Activated naive CD4-positive, alpha-beta T cell treated with anti-CD3 and anti-CD28 coated beads, Interleukin-2, amount 50 U/mL, for 24 hours (primary cell): Measurements from ENCODE around the gene DIAPH3.

Experiments
- H3K27ac Mint-ChIP-seq: one replicate; pipeline ENCODE4 v1.8.0; 2021; ENCODE audit warnings: mild to moderate bottlenecking, mixed read lengths
- H3K27me3 Mint-ChIP-seq: one replicate; pipeline ENCODE4 v1.8.0; 2021; ENCODE audit warnings: mixed read lengths
- H3K36me3 Mint-ChIP-seq: one replicate; pipeline ENCODE4 v1.8.0; 2021; ENCODE audit warnings: mixed read lengths
- H3K4me1 Mint-ChIP-seq: one replicate; pipeline ENCODE4 v1.8.0; 2021; ENCODE audit warnings: mixed read lengths
- H3K4me3 Mint-ChIP-seq: one replicate; pipeline ENCODE4 v1.8.0; 2021; ENCODE audit warnings: mild to moderate bottlenecking, mixed read lengths
- H3K9me3 Mint-ChIP-seq: one replicate; pipeline ENCODE4 v1.8.0; 2021; ENCODE audit warnings: mixed read lengths

The DIAPH3 gene

GRCh38 chr13:59801107-59801880 is 362.4 kb downstream of the DIAPH3 start:
- Mint-ChIP-seq H3K27ac (no peak overlapping the region), H3K4me1 (no peaks in the 10 kb centered on the region), H3K4me3 (no peak overlapping the region), H3K27me3 (no peaks in the 10 kb centered on the region), H3K9me3 (no peaks in the 10 kb centered on the region), H3K36me3 (no peaks in the 10 kb centered on the region)

GRCh38 chr13:59793107-59793506 is 370.6 kb downstream of the DIAPH3 start:
- Mint-ChIP-seq H3K9me3 (no peaks in the 10 kb centered on the region), H3K27me3 (no peaks in the 10 kb centered on the region), H3K27ac (no peak overlapping the region), H3K4me1 (no peaks in the 10 kb centered on the region), H3K36me3 (no peaks in the 10 kb centered on the region), H3K4me3 (no peak overlapping the region)

- no peaks in the 10 kb centered on the region for H3K4me1 Mint-ChIP-seq
- no peaks in the 10 kb centered on the region for H3K27me3 Mint-ChIP-seq
- no peak overlapping the region for H3K4me3 Mint-ChIP-seq
- no peak overlapping the region for H3K27ac Mint-ChIP-seq
- no peaks in the 10 kb centered on the region for H3K9me3 Mint-ChIP-seq
- H3K36me3 Mint-ChIP-seq: no peaks in the 10 kb centered on the region
Measured at GRCh38 chr13:59790626-59791025, 373.1 kb downstream of the DIAPH3 start.

- Mint-ChIP-seq H3K27ac (no peak overlapping the region), H3K4me3 (no peak overlapping the region), H3K4me1 (no peaks in the 10 kb centered on the region), H3K9me3 (no peaks in the 10 kb centered on the region), H3K27me3 (no peaks in the 10 kb centered on the region), H3K36me3 (no peaks in the 10 kb centered on the region)
Measured at GRCh38 chr13:59789558-59789957, 374.2 kb downstream of the DIAPH3 start.

- H3K9me3 Mint-ChIP-seq: no peaks in the 10 kb centered on the region
- no peaks in the 10 kb centered on the region for H3K36me3 Mint-ChIP-seq
- no peaks in the 10 kb centered on the region for H3K4me1 Mint-ChIP-seq
- peaks cover 1% of the 10 kb centered on the region for H3K27me3 Mint-ChIP-seq
- no peak overlapping the region for H3K4me3 Mint-ChIP-seq
- no peak overlapping the region for H3K27ac Mint-ChIP-seq
Measured at GRCh38 chr13:59787679-59788078, 376.0 kb downstream of the DIAPH3 start.

GRCh38 chr13:59782696-59783095 is 381.0 kb downstream of the DIAPH3 start:
- peaks cover 1% of the 10 kb centered on the region for H3K27me3 Mint-ChIP-seq
- no peak overlapping the region for H3K27ac Mint-ChIP-seq
- H3K36me3 Mint-ChIP-seq: no peaks in the 10 kb centered on the region
- no peaks in the 10 kb centered on the region for H3K9me3 Mint-ChIP-seq
- H3K4me3 Mint-ChIP-seq: no peak overlapping the region
- no peaks in the 10 kb centered on the region for H3K4me1 Mint-ChIP-seq

- Mint-ChIP-seq H3K4me3 (no peak overlapping the region), H3K27ac (no peak overlapping the region), H3K36me3 (no peaks in the 10 kb centered on the region), H3K4me1 (no peaks in the 10 kb centered on the region), H3K27me3 (peaks cover 1% of the 10 kb centered on the region), H3K9me3 (no peaks in the 10 kb centered on the region)
Measured at GRCh38 chr13:59780058-59780457, 383.7 kb downstream of the DIAPH3 start.

GRCh38 chr13:59776924-59777690 is 386.6 kb downstream of the DIAPH3 start:
- H3K27ac Mint-ChIP-seq: no peak overlapping the region
- no peaks in the 10 kb centered on the region for H3K9me3 Mint-ChIP-seq
- H3K36me3 Mint-ChIP-seq: no peaks in the 10 kb centered on the region
- no peak overlapping the region for H3K4me3 Mint-ChIP-seq
- H3K4me1 Mint-ChIP-seq: no peaks in the 10 kb centered on the region
- H3K27me3 Mint-ChIP-seq: no peaks in the 10 kb centered on the region

GRCh38 chr13:59774491-59774971 is 389.2 kb downstream of the DIAPH3 start:
- H3K9me3 Mint-ChIP-seq: no peaks in the 10 kb centered on the region
- H3K4me1 Mint-ChIP-seq: no peaks in the 10 kb centered on the region
- H3K27ac Mint-ChIP-seq: no peak overlapping the region
- H3K27me3 Mint-ChIP-seq: no peaks in the 10 kb centered on the region
- no peak overlapping the region for H3K4me3 Mint-ChIP-seq
- H3K36me3 Mint-ChIP-seq: no peaks in the 10 kb centered on the region

- no peaks in the 10 kb centered on the region for H3K9me3 Mint-ChIP-seq
- H3K27me3 Mint-ChIP-seq: no peaks in the 10 kb centered on the region
- no peak overlapping the region for H3K27ac Mint-ChIP-seq
Measured at GRCh38 chr13:59771272-59771671, 392.5 kb downstream of the DIAPH3 start.

GRCh38 chr13:59770451-59770850 is 393.3 kb downstream of the DIAPH3 start:
- Mint-ChIP-seq H3K9me3 (no peaks in the 10 kb centered on the region), H3K36me3 (no peaks in the 10 kb centered on the region), H3K4me3 (no peak overlapping the region), H3K27ac (no peak overlapping the region), H3K4me1 (no peaks in the 10 kb centered on the region), H3K27me3 (no peaks in the 10 kb centered on the region)

More at GRCh38 chr13:59771272-59771671, 392.5 kb downstream of the DIAPH3 start:
- no peaks in the 10 kb centered on the region for H3K36me3 Mint-ChIP-seq
- H3K4me1 Mint-ChIP-seq: no peaks in the 10 kb centered on the region
- H3K4me3 Mint-ChIP-seq: no peak overlapping the region

- H3K27ac Mint-ChIP-seq: no peak overlapping the region
- no peaks in the 10 kb centered on the region for H3K27me3 Mint-ChIP-seq
- H3K9me3 Mint-ChIP-seq: no peaks in the 10 kb centered on the region
- H3K36me3 Mint-ChIP-seq: no peaks in the 10 kb centered on the region
- no peaks in the 10 kb centered on the region for H3K4me1 Mint-ChIP-seq
- no peak overlapping the region for H3K4me3 Mint-ChIP-seq
Measured at GRCh38 chr13:59766236-59766635, 397.5 kb downstream of the DIAPH3 start.

- no peaks in the 10 kb centered on the region for H3K4me1 Mint-ChIP-seq
- no peaks in the 10 kb centered on the region for H3K36me3 Mint-ChIP-seq
- no peaks in the 10 kb centered on the region for H3K9me3 Mint-ChIP-seq
- H3K27me3 Mint-ChIP-seq: no peaks in the 10 kb centered on the region
- H3K27ac Mint-ChIP-seq: no peak overlapping the region
- no peak overlapping the region for H3K4me3 Mint-ChIP-seq
Measured at GRCh38 chr13:59755632-59756290, 408.0 kb downstream of the DIAPH3 start.

- Mint-ChIP-seq H3K9me3 (no peaks in the 10 kb centered on the region), H3K4me3 (no peak overlapping the region), H3K27ac (no peak overlapping the region), H3K4me1 (no peaks in the 10 kb centered on the region), H3K27me3 (no peaks in the 10 kb centered on the region), H3K36me3 (no peaks in the 10 kb centered on the region)
Measured at GRCh38 chr13:59754411-59754810, 409.3 kb downstream of the DIAPH3 start.

- Mint-ChIP-seq H3K9me3 (no peaks in the 10 kb centered on the region), H3K27me3 (no peaks in the 10 kb centered on the region), H3K36me3 (no peaks in the 10 kb centered on the region), H3K4me3 (no peak overlapping the region), H3K27ac (no peak overlapping the region), H3K4me1 (no peaks in the 10 kb centered on the region)
Measured at GRCh38 chr13:59750860-59751259, 412.9 kb downstream of the DIAPH3 start.

GRCh38 chr13:59748046-59748445 is 415.7 kb downstream of the DIAPH3 start:
- Mint-ChIP-seq H3K4me1 (no peaks in the 10 kb centered on the region), H3K27me3 (no peaks in the 10 kb centered on the region), H3K36me3 (no peaks in the 10 kb centered on the region), H3K27ac (no peak overlapping the region), H3K9me3 (no peaks in the 10 kb centered on the region), H3K4me3 (no peak overlapping the region)
